SK-N-SH (cell line): ENCODE measurements around the gene TDG. TPM values are rescaled to one million over a fixed set of nuclear protein-coding genes. Genes with fewer than 3 reads are reported as not detected.

Experiments
- CTCF ChIA-PET: fragments of 300-600, 350-600 bp; formaldehyde crosslinking; extraction: SDS; loops from one replicate; lab custom pipeline; 2021; lab: Yijun Ruan, JAX
- POLR2A ChIA-PET: fragments of 350-600 bp; sonication (Branson Sonifier 250); formaldehyde crosslinking; extraction: SDS; loops from one replicate; lab custom pipeline; 2020; ENCODE audit warnings: antibody characterized with exemption, inconsistent platforms; lab: Yijun Ruan, JAX
- DNase-seq: peaks from one replicate; pipeline ENCODE4 v3.0.0; 2012
- H2AFZ ChIP-seq: fragments of 200-600 bp; sonication (generic); 2 replicates; pipeline ENCODE4 v1.8.1; 2016; ENCODE audit warnings: antibody characterized with exemption, mild to moderate bottlenecking, low read depth
- H3F3A ChIP-seq: fragments of 200-600 bp; sonication (generic); replicated peaks from 2 replicates; pipeline ENCODE3; 2016; ENCODE audit warnings: antibody characterized with exemption, mild to moderate bottlenecking; ENCODE audit not compliant: insufficient read depth
- H3K27ac ChIP-seq, 2 experiments: fragments of 200-500 bp in 1 of 2; fragments of 200-600 bp in 1 of 2; sonication (Bioruptor generic) in 1 of 2; sonication (generic), shearing (Covaris generic) in 1 of 2; 2 replicates each; pipeline versions ENCODE4 v1.5.1 to v1.6.1; 2014 to 2016; ENCODE audit warnings: low read depth in 2 of 2, inconsistent platforms in 1 of 2, low read length in 1 of 2, mild to moderate bottlenecking in 1 of 2, mixed read lengths in 1 of 2
- H3K27me3 ChIP-seq: fragments of 200-600 bp; sonication (generic), shearing (Covaris generic); 2 replicates; pipeline ENCODE4 v1.6.1; 2016; ENCODE audit warnings: mixed run types; ENCODE audit not compliant: insufficient read depth
- H3K36me3 ChIP-seq, 2 experiments: fragments of 200-500 bp in 1 of 2; fragments of 200-600 bp in 1 of 2; sonication (Bioruptor generic) in 1 of 2; sonication (generic) in 1 of 2; replicated peaks in 1 of 2; 2 replicates each; pipeline versions ENCODE3 to v1.5.1; 2014 to 2016; ENCODE audit warnings: low read length in 1 of 2, mild to moderate bottlenecking in 1 of 2; ENCODE audit not compliant: insufficient read depth in 2 of 2, control insufficient read depth in 1 of 2
- H3K4me1 ChIP-seq, 2 experiments: fragments of 200-500 bp in 1 of 2; fragments of 200-600 bp in 1 of 2; sonication (Bioruptor generic) in 1 of 2; sonication (generic), shearing (Covaris generic) in 1 of 2; 2 replicates each; pipeline versions ENCODE4 v1.5.1 to v1.6.1; 2014 to 2016; ENCODE audit warnings: low read depth in 1 of 2, low read length in 1 of 2, mixed run types in 1 of 2; ENCODE audit not compliant: insufficient read depth in 2 of 2, control insufficient read depth in 1 of 2
- H3K4me2 ChIP-seq: fragments of 200-600 bp; sonication (generic), shearing (Covaris generic); 2 replicates; pipeline ENCODE4 v1.6.1; 2017; ENCODE audit warnings: mixed run types
- H3K4me3 ChIP-seq, 2 experiments: fragments of 200-500 bp in 1 of 2; fragments of 200-600 bp in 1 of 2; sonication (Bioruptor generic) in 1 of 2; sonication (generic), shearing (Covaris generic) in 1 of 2; 2 replicates each; pipeline versions ENCODE4 v1.5.1 to v1.8.1; 2014 to 2016; ENCODE audit warnings: low read depth in 2 of 2, inconsistent platforms in 1 of 2, low read length in 1 of 2, mild to moderate bottlenecking in 1 of 2, mixed read lengths in 1 of 2, moderate library complexity in 1 of 2
- H3K79me2 ChIP-seq: fragments of 200-600 bp; sonication (generic); 2 replicates; pipeline ENCODE4 v1.8.1; 2017; ENCODE audit warnings: mild to moderate bottlenecking; ENCODE audit not compliant: insufficient read depth
- H3K9ac ChIP-seq: fragments of 200-600 bp; sonication (generic); 2 replicates; pipeline ENCODE4 v1.6.1; 2017; ENCODE audit warnings: mixed run types
- H3K9me2 ChIP-seq: fragments of 200-600 bp; sonication (generic); 2 replicates; pipeline ENCODE4 v1.6.1; 2017; ENCODE audit warnings: mixed run types
- H3K9me3 ChIP-seq: fragments of 200-600 bp; sonication (generic); 2 replicates; pipeline ENCODE4 v1.6.1; 2017; ENCODE audit warnings: mixed run types, mild to moderate bottlenecking, moderate library complexity
- H4K20me1 ChIP-seq: fragments of 200-600 bp; sonication (generic); 2 replicates; pipeline ENCODE4 v1.6.1; 2017; ENCODE audit warnings: mild to moderate bottlenecking, mixed run types; ENCODE audit not compliant: insufficient read depth
- ELF1 ChIP-seq: IDR thresholded peaks from 2 replicates; pipeline ENCODE4 v1.4.0; 2012
- EZH2phosphoT487 ChIP-seq: fragments of 200-600 bp; sonication (generic); IDR thresholded peaks from 2 replicates; pipeline ENCODE4 v1.6.1; 2017; ENCODE audit warnings: low read depth, mixed run types, mild to moderate bottlenecking, antibody characterized with exemption, moderate library complexity, borderline replicate concordance
- GABPA ChIP-seq: IDR thresholded peaks from 2 replicates; pipeline ENCODE4 v1.4.0; 2012; ENCODE audit warnings: low read depth, mild to moderate bottlenecking
- GATA2 ChIP-seq: sonication (generic); formaldehyde crosslinking; IDR thresholded peaks from 2 replicates; pipeline ENCODE4 v1.5.0; 2020; ENCODE audit warnings: mild to moderate bottlenecking, missing genetic modification reagents
- JUND ChIP-seq: IDR thresholded peaks from 2 replicates; pipeline ENCODE4 v1.4.0; 2012
- MXI1 ChIP-seq: IDR thresholded peaks from 2 replicates; pipeline ENCODE4 v1.6.1; 2012; ENCODE audit warnings: mild to moderate bottlenecking, low read depth, low read length, improper control_type of control experiment
- NRF1 ChIP-seq: IDR thresholded peaks from 2 replicates; pipeline ENCODE4 v1.6.1; 2012; ENCODE audit warnings: low read depth, mild to moderate bottlenecking, low read length
- RAD21 ChIP-seq: IDR thresholded peaks from 2 replicates; pipeline ENCODE4 v1.6.1; 2012; ENCODE audit warnings: mild to moderate bottlenecking, low read length
- RCOR1 ChIP-seq: fragments of 150-350 bp; IDR thresholded peaks from 2 replicates; pipeline ENCODE4 v1.6.1; 2017; ENCODE audit warnings: antibody characterized with exemption, low read length
- RFX5 ChIP-seq: IDR thresholded peaks from 2 replicates; pipeline ENCODE4 v1.6.1; 2012; ENCODE audit warnings: mild to moderate bottlenecking, improper control_type of control experiment, low read length
- RXRA ChIP-seq: IDR thresholded peaks from 2 replicates; pipeline ENCODE4 v1.4.0; 2012; ENCODE audit warnings: low read depth, mild to moderate bottlenecking, borderline replicate concordance
- SIN3A ChIP-seq: IDR thresholded peaks from 2 replicates; pipeline ENCODE4 v1.6.1; 2012; ENCODE audit warnings: low read depth, mild to moderate bottlenecking, low read length, moderate library complexity, borderline replicate concordance
- SMC3 ChIP-seq: IDR thresholded peaks from 2 replicates; pipeline ENCODE4 v1.6.1; 2012; ENCODE audit warnings: low read depth, low read length, improper control_type of control experiment
- TAF1 ChIP-seq: IDR thresholded peaks from 2 replicates; pipeline ENCODE4 v1.6.1; 2012; ENCODE audit warnings: low read depth, mild to moderate bottlenecking, low read length, moderate library complexity, borderline replicate concordance
- TEAD4 ChIP-seq: IDR thresholded peaks from 2 replicates; pipeline ENCODE4 v1.4.0; 2012; ENCODE audit warnings: mild to moderate bottlenecking, borderline replicate concordance; ENCODE audit not compliant: insufficient read depth
- YY1 ChIP-seq: IDR thresholded peaks from 2 replicates; pipeline ENCODE4 v1.4.0; 2012; ENCODE audit warnings: low read depth, mild to moderate bottlenecking
- WGBS: methylation state at CpG from one replicate; pipeline ENCODE4 v1.1.6; 2017; ENCODE audit warnings: low lambda C conversion rate; 5-methylcytosine and 5-hydroxymethylcytosine counted together
- polyA plus RNA-seq, 3 experiments: library from polyadenylated mRNA; depleted of rRNA; stranded (reverse); fragments of >200 nt; gene quantifications; 2 replicates each; pipeline ENCODE4 v1.2.3, GENCODE V29; 2012
- TF ChIP-seq, protein P1 (sequence below): fragments of 150-350 bp; IDR thresholded peaks from 2 replicates; pipeline ENCODE4 v1.6.1; 2016; ENCODE audit warnings: mild to moderate bottlenecking, low read depth, low read length
- TF ChIP-seq, protein P2 (sequence below): IDR thresholded peaks from 2 replicates; pipeline ENCODE4 v1.4.0; 2012; ENCODE audit warnings: low read depth

Gene TDG
- polyA plus RNA-seq, 1 of the 3 experiments (the other 2 are of a cell fraction), result 11.3 TPM

GRCh38 chr12:103930034-103930786 is 35.5 kb upstream of the TDG start, which contains the start of gene HSP90B1 (continued):
- no peak for TF ChIP-seq EZH2phosphoT487
- no peak for TF ChIP-seq RXRA
- no peak for TF ChIP-seq JUND
- TF ChIP-seq YY1, result no peak
- TF ChIP-seq RFX5, result peak; percentile 89
- peak; percentile 88 for TF ChIP-seq GABPA
- peak; percentile 36; the same call in 1 of the 2 replicates for TF ChIP-seq RCOR1
- no peak for TF ChIP-seq SMC3
- TF ChIP-seq, protein P1, sequence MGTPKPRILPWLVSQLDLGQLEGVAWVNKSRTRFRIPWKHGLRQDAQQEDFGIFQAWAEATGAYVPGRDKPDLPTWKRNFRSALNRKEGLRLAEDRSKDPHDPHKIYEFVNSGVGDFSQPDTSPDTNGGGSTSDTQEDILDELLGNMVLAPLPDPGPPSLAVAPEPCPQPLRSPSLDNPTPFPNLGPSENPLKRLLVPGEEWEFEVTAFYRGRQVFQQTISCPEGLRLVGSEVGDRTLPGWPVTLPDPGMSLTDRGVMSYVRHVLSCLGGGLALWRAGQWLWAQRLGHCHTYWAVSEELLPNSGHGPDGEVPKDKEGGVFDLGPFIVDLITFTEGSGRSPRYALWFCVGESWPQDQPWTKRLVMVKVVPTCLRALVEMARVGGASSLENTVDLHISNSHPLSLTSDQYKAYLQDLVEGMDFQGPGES, result peak; percentile 72
- TF ChIP-seq RAD21, result no peak
- TF ChIP-seq ELF1, result no peak
- no peak for TF ChIP-seq NRF1
- TF ChIP-seq TEAD4, result no peak
- TF ChIP-seq, all 33 proteins: peak for 14

- POLR2A ChIA-PET, result interaction anchor here (1.3 to 2.7 kb wide), 7 partner anchors 17 to 207 kb away, joined by 8 to 31 read pairs (median 9); partner anchors contain the start of genes HCFC2, NFYB, NT5DC3 and TDG
- peaks cover 3% of the 10 kb centered on the region for H3F3A ChIP-seq
- peak overlapping the region; percentile 48; the same call in 1 of the 2 replicates for H2AFZ ChIP-seq
- peak; percentile 92 for TF ChIP-seq MXI1
- no peak for TF ChIP-seq SIN3A
- TF ChIP-seq GATA2 (CRISPR knock-in tag), result no peak
- TF ChIP-seq TAF1, result no peak
- TF ChIP-seq RAD21, result no peak
- TF ChIP-seq, protein P2, sequence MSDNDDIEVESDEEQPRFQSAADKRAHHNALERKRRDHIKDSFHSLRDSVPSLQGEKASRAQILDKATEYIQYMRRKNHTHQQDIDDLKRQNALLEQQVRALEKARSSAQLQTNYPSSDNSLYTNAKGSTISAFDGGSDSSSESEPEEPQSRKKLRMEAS, result peak; percentile 77
- TF ChIP-seq YY1, result no peak
- TF ChIP-seq RXRA, result no peak
- peak overlapping the region; percentile 77 to 86 for H3K27ac ChIP-seq
- no peaks in the 10 kb centered on the region for H3K9me2 ChIP-seq
- WGBS, result 2% methylated on average over 34 of the region's 37 CpGs
- H3K36me3 ChIP-seq, result peaks cover 42 to 46% of the 10 kb centered on the region in 2 experiments
- peaks cover 23% of the 10 kb centered on the region for H4K20me1 ChIP-seq
- DNase-seq, result no peak
- peak overlapping the region; percentile 94 for H3K4me2 ChIP-seq
- H3K27me3 ChIP-seq, result no peaks in the 10 kb centered on the region
- H3K9me3 ChIP-seq, result no peaks in the 10 kb centered on the region
- CTCF ChIA-PET, result interaction anchor here (1.8 kb wide), 1 partner anchor 178 kb away, joined by 6 read pairs; no protein-coding TSS in a partner anchor
- peak overlapping the region; percentile 95 for H3K4me3 ChIP-seq
- H3K9ac ChIP-seq, result peak overlapping the region; percentile 95
- H3K4me1 ChIP-seq, result peaks cover 21 to 22% of the 10 kb centered on the region in 2 experiments
- H3K79me2 ChIP-seq, result peaks cover 59% of the 10 kb centered on the region
Observed at GRCh38 chr12:103930787-103931735, 34.6 kb upstream of the TDG start.
